Tibial artery (tissue), 4 donors: Measurements from ENCODE around the gene SBDS.

ENCODE experiments used
- DNase-seq, 2 donors: peaks; one replicate each; pipeline ENCODE4 v3.0.0-alpha.2; 2019
- H3K27ac ChIP-seq, 2 donors: fragments of 200-600 bp; sonication (generic) in 1 of 2; 1 replicate in 1 of 2; 2 replicates in 1 of 2; pipeline ENCODE4 v1.5.1; 2018 to 2019; ENCODE audit warnings: mild to moderate bottlenecking in 1 of 2
- H3K27me3 ChIP-seq, 2 donors: fragments of 200-600 bp; sonication (generic) in 1 of 2; one replicate each; pipeline versions ENCODE4 v1.5.1 to v1.6.0; 2016 to 2019
- H3K36me3 ChIP-seq, 3 donors: fragments of 200-600 bp; sonication (generic) in 2 of 3; one replicate each; pipeline ENCODE4 v1.5.1; 2016 to 2019; ENCODE audit warnings: mild to moderate bottlenecking in 2 of 3
- H3K4me1 ChIP-seq, 4 donors: fragments of 200-600 bp; sonication (generic) in 2 of 4; 1 replicate in 3 of 4; 2 replicates in 1 of 4; pipeline ENCODE4 v1.5.1; 2016 to 2019
- H3K4me3 ChIP-seq, 2 donors: fragments of 200-600 bp; sonication (generic) in 1 of 2; 1 replicate in 1 of 2; 2 replicates in 1 of 2; pipeline ENCODE4 v1.5.1; 2018 to 2019; ENCODE audit warnings: mild to moderate bottlenecking in 2 of 2
- H3K9me3 ChIP-seq, 3 donors: fragments of 200-600 bp; sonication (generic) in 1 of 3; one replicate each; pipeline ENCODE4 v1.5.1; 2016 to 2019
- intact Hi-C: fragments of 100-400 bp; cut with DNase I; formaldehyde crosslinking; loops from one replicate; pipeline ENCODE4 v1.15.0; 2023; ENCODE audit warnings: low total_unique reads
- TF ChIP-seq, protein P1 (sequence below), 2 experiments: fragments of 200-600 bp in 1 of 2; fragments of 450-650 bp in 1 of 2; IDR thresholded peaks; one replicate each; pipeline ENCODE4 v1.5.1; 2017 to 2019; ENCODE audit warnings: antibody characterized with exemption in 2 of 2, mild to moderate bottlenecking in 1 of 2, moderate library complexity in 1 of 2

SBDS gene

DNA sequence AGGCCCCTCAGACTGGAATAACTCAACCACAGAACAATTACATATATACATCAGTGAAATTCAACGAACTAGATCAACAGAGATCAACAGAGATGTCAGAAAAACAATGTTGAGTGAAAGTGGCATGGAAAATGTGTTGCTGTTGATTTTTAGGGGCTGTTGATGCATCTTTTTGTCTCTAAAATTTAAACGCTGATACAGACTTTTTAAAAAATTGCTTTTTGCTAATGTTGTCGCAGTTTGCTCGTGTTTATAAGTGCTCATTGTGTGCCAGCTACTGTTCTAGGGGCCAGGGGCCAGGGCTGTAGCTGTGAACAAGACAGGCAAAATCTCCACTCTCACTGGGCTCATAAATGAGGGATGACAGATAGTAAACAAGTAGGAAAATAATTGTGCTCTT, 56.1 kb downstream of the SBDS start:
- TF ChIP-seq, protein P1, sequence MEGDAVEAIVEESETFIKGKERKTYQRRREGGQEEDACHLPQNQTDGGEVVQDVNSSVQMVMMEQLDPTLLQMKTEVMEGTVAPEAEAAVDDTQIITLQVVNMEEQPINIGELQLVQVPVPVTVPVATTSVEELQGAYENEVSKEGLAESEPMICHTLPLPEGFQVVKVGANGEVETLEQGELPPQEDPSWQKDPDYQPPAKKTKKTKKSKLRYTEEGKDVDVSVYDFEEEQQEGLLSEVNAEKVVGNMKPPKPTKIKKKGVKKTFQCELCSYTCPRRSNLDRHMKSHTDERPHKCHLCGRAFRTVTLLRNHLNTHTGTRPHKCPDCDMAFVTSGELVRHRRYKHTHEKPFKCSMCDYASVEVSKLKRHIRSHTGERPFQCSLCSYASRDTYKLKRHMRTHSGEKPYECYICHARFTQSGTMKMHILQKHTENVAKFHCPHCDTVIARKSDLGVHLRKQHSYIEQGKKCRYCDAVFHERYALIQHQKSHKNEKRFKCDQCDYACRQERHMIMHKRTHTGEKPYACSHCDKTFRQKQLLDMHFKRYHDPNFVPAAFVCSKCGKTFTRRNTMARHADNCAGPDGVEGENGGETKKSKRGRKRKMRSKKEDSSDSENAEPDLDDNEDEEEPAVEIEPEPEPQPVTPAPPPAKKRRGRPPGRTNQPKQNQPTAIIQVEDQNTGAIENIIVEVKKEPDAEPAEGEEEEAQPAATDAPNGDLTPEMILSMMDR (IDR thresholded peaks at IDR 0.05) = no peak
- intact Hi-C loops = no loop called here
- Histone ChIP-seq H3K27ac (no peak overlapping the region), H3K36me3 (peaks cover 26 to 30% (median 28%) of the 10 kb centered on the region in 3 donors), H3K4me1 (peaks cover 0 to 14% (median 7%) of the 10 kb centered on the region in 4 donors), H3K4me3 (no peak overlapping the region), H3K27me3 (no peaks in the 10 kb centered on the region), H3K9me3 (no peaks in the 10 kb centered on the region)
- DNase-seq = no peak

DNA sequence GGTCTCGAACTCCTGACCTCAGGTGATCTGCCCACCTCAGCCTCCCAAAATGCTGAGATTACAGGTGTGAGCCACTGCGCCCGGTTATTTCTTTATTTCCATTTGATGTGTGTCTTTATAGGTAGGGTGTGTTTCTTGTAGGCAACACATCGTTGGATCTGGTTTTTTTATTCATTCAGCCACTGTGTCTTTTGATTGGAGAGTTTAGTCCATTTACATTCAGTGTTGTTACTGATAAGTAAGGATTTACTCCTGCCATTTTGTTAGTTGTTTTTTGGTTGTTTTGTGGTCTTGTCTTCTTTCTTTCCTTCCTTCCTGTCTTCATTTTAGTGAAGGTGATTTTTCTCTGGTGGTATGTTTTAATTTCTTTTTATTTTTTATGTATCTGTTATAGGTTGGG, 57.4 kb downstream of the SBDS start:
- no peak for DNase-seq
- intact Hi-C loops = no loop called here
- Histone ChIP-seq H3K9me3 (no peaks in the 10 kb centered on the region), H3K36me3 (peaks cover 13 to 16% (median 14%) of the 10 kb centered on the region in 3 donors), H3K4me1 (peaks cover 0 to 22% (median 10%) of the 10 kb centered on the region in 4 donors), H3K4me3 (no peak overlapping the region), H3K27ac (no peak overlapping the region), H3K27me3 (no peaks in the 10 kb centered on the region)
- TF ChIP-seq, protein P1 (IDR thresholded peaks at IDR 0.05) = no peak
